HG02943 (cell line): ENCODE measurements around the gene CYTH1.

Experiments
- ATAC-seq: cut with Tn5 transposase; IDR thresholded peaks from one replicate; pipeline ENCODE4 v1.9.1; 2021; ENCODE audit warnings: mild to moderate bottlenecking, low read depth, moderate library complexity; ENCODE audit not compliant: unreplicated experiment

Gene CYTH1

GRCh38 chr17:78806451-78806850 lies 24.4 kb upstream of the CYTH1 start:
- ATAC-seq, result no peak

- ATAC-seq, result no peak
These were observed 23.2 kb upstream of the CYTH1 start for GRCh38 chr17:78805301-78805700.

- no peak for ATAC-seq
These were observed 22.7 kb upstream of the CYTH1 start for GRCh38 chr17:78804777-78805176.

GRCh38 chr17:78803186-78803845 lies 21.2 kb upstream of the CYTH1 start:
- no peak for ATAC-seq

- no peak for ATAC-seq
These were observed 20.4 kb upstream of the CYTH1 start for GRCh38 chr17:78802459-78802858.

GRCh38 chr17:78802008-78802407 lies 19.9 kb upstream of the CYTH1 start:
- ATAC-seq, result no peak

GRCh38 chr17:78800132-78800931 lies 18.3 kb upstream of the CYTH1 start:
- ATAC-seq, result no peak

- no peak for ATAC-seq
These were observed 16.9 kb upstream of the CYTH1 start for GRCh38 chr17:78798695-78799559.

GRCh38 chr17:78797691-78798585 lies 15.9 kb upstream of the CYTH1 start:
- ATAC-seq, result no peak

GRCh38 chr17:78797213-78797612 lies 15.1 kb upstream of the CYTH1 start:
- ATAC-seq, result no peak

GRCh38 chr17:78796517-78796900 lies 14.4 kb upstream of the CYTH1 start:
- ATAC-seq, result no peak

- ATAC-seq, result no peak
These were observed 13.9 kb upstream of the CYTH1 start for GRCh38 chr17:78795861-78796516.

GRCh38 chr17:78794864-78795640 lies 13.0 kb upstream of the CYTH1 start:
- no peak for ATAC-seq

- ATAC-seq, result no peak
These were observed 12.3 kb upstream of the CYTH1 start for GRCh38 chr17:78794399-78794798.

GRCh38 chr17:78793968-78794367 lies 11.9 kb upstream of the CYTH1 start:
- no peak for ATAC-seq

GRCh38 chr17:78793415-78793814 lies 11.3 kb upstream of the CYTH1 start:
- ATAC-seq, result no peak

GRCh38 chr17:78791840-78792709 lies 10.0 kb upstream of the CYTH1 start:
- ATAC-seq, result no peak

- ATAC-seq, result no peak
These were observed 8.5 kb upstream of the CYTH1 start for GRCh38 chr17:78790552-78790951.
